Caco-2 (cell line): ENCODE measurements around the gene C1QTNF12. TPM values are rescaled to one million over a fixed set of nuclear protein-coding genes. Genes with fewer than 3 reads are reported as not detected.

Experiments used
- BruUV-seq: library from RNA; stranded (reverse); fragments of 400-500 nt; replicated peaks from 2 replicates; lab custom pipeline; 2021; lab: Mats Ljungman, UMichigan
- CTCF ChIA-PET: fragments of 300-600 bp; sonication (Branson Sonifier 250); formaldehyde crosslinking; loops from one replicate; lab custom pipeline; 2022; ENCODE audit warnings: antibody characterized with exemption; lab: Charles Lee
- POLR2A ChIA-PET: fragments of 300-600 bp; sonication (Branson Sonifier 250); formaldehyde crosslinking; loops from one replicate; lab custom pipeline; 2022; ENCODE audit warnings: antibody characterized with exemption; lab: Charles Lee
- DNase-seq, 2 experiments: peaks; one replicate each; pipeline versions ENCODE4 v3.0.0 to v3.0.0-alpha.2; 2020 to 2022
- H3K27me3 ChIP-seq: replicated peaks from 2 replicates; pipeline ENCODE4 v1.6.0; 2011; ENCODE audit warnings: low read length; ENCODE audit not compliant: control insufficient read depth, insufficient read depth
- H3K36me3 ChIP-seq: 2 replicates; pipeline ENCODE4 v1.5.1; 2011; ENCODE audit warnings: low read length; ENCODE audit not compliant: control insufficient read depth, insufficient read depth
- H3K4me1 ChIP-seq: fragments of 250-450 bp; sonication (Bioruptor Pico); 2 replicates; pipeline ENCODE4 v1.5.1; 2020; ENCODE audit warnings: mild to moderate bottlenecking
- H3K4me3 ChIP-seq: 2 replicates; pipeline ENCODE4 v1.5.1; 2011; ENCODE audit warnings: low read depth, mild to moderate bottlenecking, control low read depth, low read length
- H3K9me3 ChIP-seq: fragments of 250-450 bp; sonication (Bioruptor Pico); 2 replicates; pipeline ENCODE4 v1.5.1; 2020; ENCODE audit warnings: mild to moderate bottlenecking, moderate library complexity
- H3K27ac Mint-ChIP-seq: one replicate; pipeline ENCODE4 v1.8.0; 2022; ENCODE audit warnings: mixed read lengths; ENCODE audit not compliant: unreplicated experiment
- H3K27me3 Mint-ChIP-seq: one replicate; pipeline ENCODE4 v1.8.0; 2022; ENCODE audit warnings: mixed read lengths; ENCODE audit not compliant: insufficient read depth, unreplicated experiment
- H3K36me3 Mint-ChIP-seq: one replicate; pipeline ENCODE4 v1.8.0; 2022; ENCODE audit warnings: mild to moderate bottlenecking, mixed read lengths; ENCODE audit not compliant: insufficient read depth, unreplicated experiment
- H3K4me1 Mint-ChIP-seq: one replicate; pipeline ENCODE4 v1.8.0; 2022; ENCODE audit warnings: low read depth, mixed read lengths; ENCODE audit not compliant: unreplicated experiment
- H3K4me3 Mint-ChIP-seq: one replicate; pipeline ENCODE4 v1.8.0; 2022; ENCODE audit warnings: mild to moderate bottlenecking, moderate library complexity, mixed read lengths; ENCODE audit not compliant: unreplicated experiment
- H3K9me3 Mint-ChIP-seq: one replicate; pipeline ENCODE4 v1.8.0; 2022; ENCODE audit warnings: mixed read lengths; ENCODE audit not compliant: unreplicated experiment
- intact Hi-C: fragments of 100-400 bp; cut with micrococcal nuclease; formaldehyde crosslinking; loops from one replicate; pipeline ENCODE4 v1.10.0; 2022; ENCODE audit not compliant: unreplicated experiment
- total RNA-seq: library from RNA; stranded (reverse); gene quantifications from 2 replicates; pipeline ENCODE4 v1.2.3, GENCODE V29; 2022
- TF ChIP-seq, protein P1 (sequence below), 2 experiments: fragments of 200-600 bp in 1 of 2; IDR thresholded peaks; 1 replicate in 1 of 2; 2 replicates in 1 of 2; pipeline versions ENCODE4 v1.5.1 to v1.8.0; 2011 to 2022; ENCODE audit warnings: antibody characterized with exemption in 1 of 2, control low read depth in 1 of 2, inconsistent platforms in 1 of 2, low read depth in 1 of 2, low read length in 1 of 2, mild to moderate bottlenecking in 1 of 2, moderate library complexity in 1 of 2; ENCODE audit not compliant: insufficient read depth in 1 of 2, severe bottlenecking in 1 of 2, unreplicated experiment in 1 of 2

Gene C1QTNF12
- total RNA-seq, 1 experiment from 2014 or later = 3.7 TPM

DNA sequence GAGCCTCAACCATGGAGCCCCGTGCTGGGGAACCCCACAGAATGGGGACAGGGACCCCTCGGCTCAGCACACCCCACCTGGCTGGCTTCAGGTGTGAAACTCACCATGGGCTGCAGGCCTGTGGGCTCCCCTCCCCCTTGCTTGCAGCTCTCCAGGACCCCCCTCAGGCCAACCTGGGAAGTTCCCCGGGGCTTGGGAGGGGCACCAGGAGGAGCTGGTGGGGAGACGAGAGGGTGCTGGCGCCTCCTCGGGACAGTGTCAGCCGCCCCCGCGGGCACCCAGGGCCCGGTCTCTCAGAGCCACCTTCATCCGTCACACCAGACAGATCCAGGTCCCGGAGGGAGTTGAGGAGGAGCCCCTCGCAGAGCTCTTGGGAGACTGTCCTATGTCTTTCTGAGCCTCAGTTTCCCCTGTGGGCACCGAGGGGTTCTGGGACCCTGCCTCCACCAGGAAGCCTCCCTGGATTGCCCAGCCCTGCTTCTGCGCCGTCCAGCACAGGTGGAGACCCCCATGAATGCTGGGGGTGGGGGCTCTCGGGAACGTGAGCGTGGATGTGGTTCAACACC lies 39.5 kb downstream of the C1QTNF12 start:
- ChIA-PET CTCF (interaction anchor here (0.6 kb wide), 1 partner anchor 133 kb away, joined by 3 read pairs; the partner anchor contains the start of gene RNF223), POLR2A (interaction anchor here (0.5 kb wide), 1 partner anchor 95 kb away, joined by 4 read pairs; no protein-coding TSS in a partner anchor)
- Mint-ChIP-seq H3K4me3 (no peak overlapping the region), H3K4me1 (no peaks in the 10 kb centered on the region), H3K36me3 (no peaks in the 10 kb centered on the region), H3K27me3 (no peaks in the 10 kb centered on the region), H3K27ac (no peak overlapping the region), H3K9me3 (no peaks in the 10 kb centered on the region)
- no peaks in the 10 kb centered on the region for H3K4me1 ChIP-seq
- DNase-seq = no peak
- no peak overlapping the region for H3K4me3 ChIP-seq
- H3K9me3 ChIP-seq = no peaks in the 10 kb centered on the region
- no TSS peak for BruUV-seq
- H3K36me3 ChIP-seq = no peaks in the 10 kb centered on the region
- H3K27me3 ChIP-seq = no peaks in the 10 kb centered on the region
- intact Hi-C loops = no loop called here
- TF ChIP-seq, protein P1, sequence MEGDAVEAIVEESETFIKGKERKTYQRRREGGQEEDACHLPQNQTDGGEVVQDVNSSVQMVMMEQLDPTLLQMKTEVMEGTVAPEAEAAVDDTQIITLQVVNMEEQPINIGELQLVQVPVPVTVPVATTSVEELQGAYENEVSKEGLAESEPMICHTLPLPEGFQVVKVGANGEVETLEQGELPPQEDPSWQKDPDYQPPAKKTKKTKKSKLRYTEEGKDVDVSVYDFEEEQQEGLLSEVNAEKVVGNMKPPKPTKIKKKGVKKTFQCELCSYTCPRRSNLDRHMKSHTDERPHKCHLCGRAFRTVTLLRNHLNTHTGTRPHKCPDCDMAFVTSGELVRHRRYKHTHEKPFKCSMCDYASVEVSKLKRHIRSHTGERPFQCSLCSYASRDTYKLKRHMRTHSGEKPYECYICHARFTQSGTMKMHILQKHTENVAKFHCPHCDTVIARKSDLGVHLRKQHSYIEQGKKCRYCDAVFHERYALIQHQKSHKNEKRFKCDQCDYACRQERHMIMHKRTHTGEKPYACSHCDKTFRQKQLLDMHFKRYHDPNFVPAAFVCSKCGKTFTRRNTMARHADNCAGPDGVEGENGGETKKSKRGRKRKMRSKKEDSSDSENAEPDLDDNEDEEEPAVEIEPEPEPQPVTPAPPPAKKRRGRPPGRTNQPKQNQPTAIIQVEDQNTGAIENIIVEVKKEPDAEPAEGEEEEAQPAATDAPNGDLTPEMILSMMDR (IDR thresholded peaks at IDR 0.05; ENCODE audit: insufficient read depth in 1 of 2, low read depth in 1 of 2, low read length in 1 of 2, severe bottlenecking in 1 of 2, unreplicated experiment in 1 of 2) = no peak

DNA sequence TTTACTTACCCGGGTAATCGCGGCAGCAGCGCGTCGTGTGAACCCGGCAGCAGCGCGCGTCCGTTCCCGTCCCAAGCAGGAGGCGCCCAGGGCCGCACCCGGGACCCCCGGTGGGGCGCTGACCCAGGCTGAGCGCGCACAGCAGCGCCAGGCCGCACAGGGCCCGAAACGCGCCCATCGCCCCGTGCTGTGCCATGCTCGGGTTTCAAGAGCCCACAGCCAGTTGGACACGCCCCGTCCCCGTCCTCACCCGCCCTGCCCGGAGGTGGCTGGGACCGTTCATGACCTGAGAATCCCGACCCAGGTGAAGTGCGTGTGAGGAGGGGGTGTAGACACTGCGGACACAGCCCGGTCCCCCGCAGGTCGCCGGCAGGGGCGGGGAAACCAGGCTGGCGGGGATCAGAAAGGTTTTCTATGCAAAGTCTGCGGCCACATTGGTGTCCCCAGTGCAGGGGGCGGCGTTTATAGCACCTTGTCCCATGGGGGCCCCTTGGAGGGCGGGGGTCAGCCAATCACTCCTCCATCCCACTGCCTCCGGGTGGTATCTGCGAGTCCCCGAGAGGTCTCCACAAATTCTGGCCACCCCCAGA lies 40.1 kb downstream of the C1QTNF12 start, which contains the start of gene TNFRSF18:
Gene TNFRSF18 (minus strand): TSS at position 217 of the 590 bp plus-strand sequence. CDS start 21 bp downstream, at position 196.
- no peak within 1 kb of the TSS for H3K4me3 Mint-ChIP-seq
- CTCF ChIA-PET = no interaction called here
- intact Hi-C loops = no loop called here
- H3K27ac Mint-ChIP-seq = no peak within 1 kb of the TSS
- no peaks in the 10 kb centered on the region for H3K27me3 Mint-ChIP-seq
- Histone ChIP-seq H3K4me3 (peak within 1 kb of the TSS; percentile 17), H3K9me3 (no peaks in the 10 kb centered on the region), H3K4me1 (no peaks in the 10 kb centered on the region), H3K36me3 (no peaks in the 10 kb centered on the region), H3K27me3 (no peaks in the 10 kb centered on the region)
- DNase-seq = peak in 1 of 2 experiments; percentile 30
- no peaks in the 10 kb centered on the region for H3K9me3 Mint-ChIP-seq
- TF ChIP-seq, protein P1 (IDR thresholded peaks at IDR 0.05; ENCODE audit: insufficient read depth in 1 of 2, low read depth in 1 of 2, low read length in 1 of 2, severe bottlenecking in 1 of 2, unreplicated experiment in 1 of 2) = no peak
- no peaks in the 10 kb centered on the region for H3K4me1 Mint-ChIP-seq
- no peaks in the 10 kb centered on the region for H3K36me3 Mint-ChIP-seq
- no TSS peak for BruUV-seq
- POLR2A ChIA-PET = no interaction called here

DNA sequence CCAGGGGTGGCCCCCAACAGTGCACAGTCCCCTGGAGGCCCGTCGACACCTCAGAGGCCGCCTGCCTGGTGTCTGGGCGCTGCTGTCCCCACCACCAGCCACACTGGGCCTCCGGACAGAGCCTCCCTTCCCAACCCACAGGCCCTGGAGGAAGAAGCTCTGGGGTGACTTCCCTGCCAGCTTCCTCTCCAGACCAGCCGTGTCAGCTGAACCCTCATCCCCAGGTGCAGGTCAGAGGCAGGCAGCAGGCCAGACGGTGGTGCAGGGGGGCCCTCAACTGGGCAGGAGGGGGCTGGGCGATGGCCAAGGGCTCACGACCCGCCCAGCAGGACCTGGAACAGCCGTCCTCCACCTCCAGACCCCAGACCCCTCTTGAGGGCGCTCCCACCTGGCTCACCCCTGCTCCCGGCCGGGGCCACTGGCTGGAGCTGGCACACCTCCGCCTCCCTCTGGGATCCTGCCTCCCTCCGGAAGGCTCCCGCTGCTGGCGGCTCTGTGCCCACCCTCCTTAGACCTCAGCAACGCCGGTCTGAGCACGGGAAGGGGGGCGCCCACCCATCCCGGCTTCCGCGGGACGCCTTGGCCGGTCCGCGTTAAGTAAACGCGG lies 40.6 kb downstream of the C1QTNF12 start:
- no peak for DNase-seq
- ChIA-PET POLR2A (no interaction called here), CTCF (no interaction called here)
- no peaks in the 10 kb centered on the region for H3K36me3 Mint-ChIP-seq
- no peak overlapping the region for H3K4me3 Mint-ChIP-seq
- no peaks in the 10 kb centered on the region for H3K36me3 ChIP-seq
- H3K27me3 ChIP-seq = no peaks in the 10 kb centered on the region
- no peak overlapping the region for H3K27ac Mint-ChIP-seq
- H3K4me1 Mint-ChIP-seq = no peaks in the 10 kb centered on the region
- BruUV-seq = no TSS peak
- peak overlapping the region; percentile 17; the same call in 1 of the 2 replicates for H3K4me3 ChIP-seq
- H3K9me3 ChIP-seq = no peaks in the 10 kb centered on the region
- intact Hi-C loops = no loop called here
- no peaks in the 10 kb centered on the region for H3K27me3 Mint-ChIP-seq
- H3K9me3 Mint-ChIP-seq = no peaks in the 10 kb centered on the region
- TF ChIP-seq, protein P1 (IDR thresholded peaks at IDR 0.05; ENCODE audit: insufficient read depth in 1 of 2, low read depth in 1 of 2, low read length in 1 of 2, severe bottlenecking in 1 of 2, unreplicated experiment in 1 of 2) = no peak
- H3K4me1 ChIP-seq = no peaks in the 10 kb centered on the region
